Breast epithelium (tissue), 3 donors: Measurements from ENCODE around the gene FYN.

Experiments used
- CTCF ChIP-seq, 3 donors: fragments of 450-650 bp; IDR thresholded peaks; one replicate each; pipeline ENCODE4 v1.5.1; 2016 to 2017; ENCODE audit warnings: antibody characterized with exemption in 3 of 3, mild to moderate bottlenecking in 3 of 3, moderate library complexity in 3 of 3
- POLR2A ChIP-seq: fragments of 450-650 bp; IDR thresholded peaks from one replicate; pipeline ENCODE4 v1.6.1; 2016; ENCODE audit warnings: antibody characterized with exemption, mild to moderate bottlenecking, moderate library complexity
- POLR2AphosphoS5 ChIP-seq, 3 donors: sonication (generic); formaldehyde crosslinking; IDR thresholded peaks; one replicate each; pipeline ENCODE4 v1.6.1; 2017; ENCODE audit warnings: antibody characterized with exemption in 3 of 3

- no peak for TF ChIP-seq CTCF (IDR thresholded peaks at IDR 0.05)
- TF ChIP-seq POLR2AphosphoS5 (IDR thresholded peaks at IDR 0.05) = no peak
- TF ChIP-seq POLR2A = no peak
These were observed 248.2 kb downstream of the FYN start for GRCh38 chr6:111625099-111625416.
